Measurements from ENCODE around the gene ING1. TPM values are rescaled to one million over a fixed set of nuclear protein-coding genes. Genes with fewer than 3 reads are reported as not detected.
A peak's percentile ranks its signal among the peaks of the same experiment; 100 is the strongest.
"Not testable (repeated sequence)": the region's sequence is repeated elsewhere in the genome, so short reads cannot be mapped to it uniquely, and the experiment has no call there.

The ING1 gene
- total RNA-seq, 4 donors from 2014 or later = 10.6 to 26.1 (median 13.7) TPM

GRCh38 chr13:110669036-110669435, 44.5 kb upstream of the ING1 start:
- 84 to 94% methylated on average over 9 of the region's 9 CpGs for WGBS, 2 donors
- DNase-seq (ENCODE audit: low spot score in 2 of 2) = no peak
- no peak for TF ChIP-seq POLR2A (IDR thresholded peaks at IDR 0.05)
- TF ChIP-seq CTCF (IDR thresholded peaks at IDR 0.05) = no peak
- H3K4me3 ChIP-seq (ENCODE audit: low read depth, poor library complexity, severe bottlenecking) = no peak overlapping the region
- intact Hi-C loops (cut with DNase I; ENCODE audit: low total_unique reads) = no loop called here

- intact Hi-C loops (cut with DNase I; ENCODE audit: low total_unique reads); H3K4me3 ChIP-seq (ENCODE audit: low read depth, poor library complexity, severe bottlenecking): not testable (repeated sequence)
- WGBS, 2 donors = 93 to 97% methylated on average over 11 of the region's 11 CpGs
- peak in 1 of 2 donors; percentile 69 for DNase-seq (ENCODE audit: low spot score in 2 of 2)
These were observed 43.7 kb upstream of the ING1 start for GRCh38 chr13:110669814-110670213.

- TF ChIP-seq POLR2A (IDR thresholded peaks at IDR 0.05) = no peak
- no peak for TF ChIP-seq CTCF (IDR thresholded peaks at IDR 0.05)
- peak in 1 of 2 donors; percentile 81 for DNase-seq (ENCODE audit: low spot score in 2 of 2)
- H3K4me3 ChIP-seq (ENCODE audit: low read depth, poor library complexity, severe bottlenecking) = no peak overlapping the region
- intact Hi-C loops (cut with DNase I; ENCODE audit: low total_unique reads) = no loop called here
- WGBS, 2 donors = 89 to 91% methylated on average over 26 to 27 of the region's 28 CpGs
These were observed 36.6 kb upstream of the ING1 start for GRCh38 chr13:110676595-110677587.

- no peak overlapping the region for H3K4me3 ChIP-seq (ENCODE audit: low read depth, poor library complexity, severe bottlenecking)
- TF ChIP-seq POLR2A (IDR thresholded peaks at IDR 0.05) = no peak
- TF ChIP-seq CTCF (IDR thresholded peaks at IDR 0.05) = no peak
- 91 to 96% methylated on average over 27 to 28 of the region's 28 CpGs for WGBS, 2 donors
- peak in 1 of 2 donors; percentile 56 for DNase-seq (ENCODE audit: low spot score in 2 of 2)
- intact Hi-C loops (cut with DNase I; ENCODE audit: low total_unique reads) = no loop called here
These were observed 35.6 kb upstream of the ING1 start for GRCh38 chr13:110677731-110678545.

GRCh38 chr13:110680852-110681251, 32.6 kb upstream of the ING1 start:
- intact Hi-C loops (cut with DNase I; ENCODE audit: low total_unique reads) = no loop called here
- DNase-seq (ENCODE audit: low spot score in 2 of 2) = peak in 1 of 2 donors; percentile 78
- no peak for TF ChIP-seq CTCF (IDR thresholded peaks at IDR 0.05)
- no peak for TF ChIP-seq POLR2A (IDR thresholded peaks at IDR 0.05)
- no peak overlapping the region for H3K4me3 ChIP-seq (ENCODE audit: low read depth, poor library complexity, severe bottlenecking)
- WGBS, 2 donors = 87 to 92% methylated on average over 7 of the region's 7 CpGs
